Measurements from ENCODE around the gene MBOAT1. TPM values are rescaled to one million over a fixed set of nuclear protein-coding genes. Genes with fewer than 3 reads are reported as not detected.

MBOAT1 gene
- total RNA-seq, 2 donors from 2014 or later, result 11.8 to 13.8 TPM

DNA sequence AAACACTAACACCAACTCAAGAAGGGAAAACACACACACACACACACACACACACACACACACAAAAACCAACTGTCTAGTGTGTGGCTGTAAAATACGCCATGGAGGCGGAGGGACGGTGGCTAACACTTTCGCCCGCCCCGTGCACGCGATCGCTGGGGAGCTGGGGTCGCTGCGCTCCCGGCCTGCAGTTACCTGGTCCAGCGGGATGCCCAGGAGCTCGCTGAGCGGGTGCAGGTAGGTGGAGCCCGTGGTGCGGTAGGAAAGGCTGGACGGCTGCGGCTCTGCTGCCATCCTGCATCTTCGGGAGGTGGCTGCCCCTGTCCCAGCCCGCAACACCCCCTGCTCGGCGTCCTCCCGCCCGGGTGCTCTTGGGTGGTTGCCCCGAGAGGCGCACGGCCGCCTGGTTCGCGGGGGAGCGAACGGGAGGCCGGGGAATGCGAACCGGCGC, 303 bp downstream of the MBOAT1 start:
- ATAC-seq (peak; percentile 28 to 34), DNase-seq (ENCODE audit: low spot score in 2 of 2) (no peak)
- peak overlapping the region; percentile 86 to 88 for H3K27ac Mint-ChIP-seq
- H3K9me3 Mint-ChIP-seq, result no peaks in the 10 kb centered on the region
- peaks cover 0 to 6% of the 10 kb centered on the region in 2 donors for H3K36me3 Mint-ChIP-seq

DNA sequence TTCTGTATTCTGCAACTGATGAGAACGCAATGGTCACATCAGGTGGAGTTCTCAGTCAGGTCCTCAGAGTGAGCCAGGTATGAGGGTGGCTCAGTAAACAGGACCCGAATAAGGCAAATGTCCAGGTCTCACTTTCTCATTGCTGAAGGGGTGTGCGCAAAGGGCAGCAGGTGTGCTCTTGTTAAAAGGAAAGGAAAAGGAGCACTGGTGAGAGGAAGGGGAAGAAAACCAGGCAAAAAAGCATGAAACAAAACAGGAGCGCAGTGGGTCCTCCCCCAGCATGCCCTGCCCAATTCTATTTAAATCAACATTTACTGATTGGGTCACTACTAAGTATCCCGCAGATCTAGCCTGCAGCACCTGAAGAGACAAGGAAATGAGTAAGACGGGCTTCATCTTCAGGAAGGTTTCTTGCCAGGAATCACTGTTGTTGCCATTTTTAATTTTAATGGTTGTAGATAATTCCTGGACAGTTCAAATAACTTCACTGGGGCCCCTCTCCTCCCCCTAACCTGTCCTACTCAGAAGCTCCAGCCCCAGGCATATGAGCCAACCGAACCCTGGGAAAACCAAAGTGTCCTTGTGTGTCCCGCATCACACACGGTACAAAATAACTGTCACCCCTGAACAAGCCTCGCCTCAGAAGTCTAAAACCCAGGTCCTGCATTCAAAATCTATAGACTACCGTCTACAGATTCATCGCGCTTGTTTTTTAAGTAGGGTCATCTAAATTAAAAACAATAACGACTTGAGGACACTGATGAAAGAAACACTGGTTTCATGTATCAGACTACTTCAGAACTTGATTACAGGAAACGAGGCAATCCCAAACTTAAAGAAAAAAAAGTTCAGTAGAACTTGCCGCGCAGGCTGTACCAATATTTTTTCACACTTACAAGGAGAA, 980 bp downstream of the MBOAT1 start:
- H3K27ac Mint-ChIP-seq, result peak overlapping the region; percentile 86 to 88
- H3K9me3 Mint-ChIP-seq, result no peaks in the 10 kb centered on the region
- peaks cover 0 to 6% of the 10 kb centered on the region in 2 donors for H3K36me3 Mint-ChIP-seq
- DNase-seq (ENCODE audit: low spot score in 2 of 2), result no peak
- peak in 1 of 2 donors; percentile 18 for ATAC-seq

DNA sequence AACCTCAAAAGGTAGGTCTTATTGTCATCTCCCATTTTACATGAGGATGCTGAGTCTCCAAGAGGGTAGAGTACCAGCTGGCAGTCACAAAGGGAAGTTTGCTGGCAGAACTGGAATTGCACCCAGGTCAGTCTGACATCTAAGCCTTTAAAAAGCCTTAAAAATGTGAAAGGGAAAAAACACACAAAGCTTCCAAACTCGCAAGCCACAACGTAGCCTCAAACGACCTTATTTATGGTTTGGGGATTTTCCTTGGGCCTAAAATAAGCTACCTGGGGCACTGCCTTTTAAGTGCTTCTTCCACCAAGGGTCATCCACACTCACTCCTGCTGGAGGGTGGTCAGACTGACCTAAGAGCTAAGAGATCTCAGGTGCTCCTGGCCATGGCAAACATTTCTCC, 2.1 kb downstream of the MBOAT1 start:
- H3K27ac Mint-ChIP-seq, result no peak overlapping the region
- no peaks in the 10 kb centered on the region for H3K9me3 Mint-ChIP-seq
- no peak for DNase-seq (ENCODE audit: low spot score in 2 of 2)
- no peak for ATAC-seq
- peaks cover 2 to 6% of the 10 kb centered on the region in 2 donors for H3K36me3 Mint-ChIP-seq

- no peak for ATAC-seq
These were observed 3.4 kb downstream of the MBOAT1 start for GRCh38 chr6:20208687-20209378.

DNA sequence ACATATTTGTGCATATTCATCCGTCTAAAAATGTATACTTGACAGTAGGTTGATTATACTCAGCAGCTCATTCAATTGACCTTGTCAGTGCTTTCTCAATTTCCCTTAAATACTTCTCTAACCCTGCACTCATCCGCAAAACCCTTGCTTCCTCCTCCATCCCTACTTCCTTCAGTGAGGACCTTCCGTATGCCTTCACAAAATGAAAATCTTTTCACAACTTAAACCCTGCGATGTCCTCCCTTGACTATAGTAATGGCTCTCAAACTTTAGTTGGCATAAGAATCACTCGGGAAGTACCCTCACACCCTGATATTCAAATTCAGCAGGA, 5.2 kb downstream of the MBOAT1 start:
- H3K36me3 Mint-ChIP-seq, result peaks cover 6 to 7% of the 10 kb centered on the region in 2 donors
- H3K27ac Mint-ChIP-seq, result peak overlapping the region; percentile 76 to 80
- no peaks in the 10 kb centered on the region for H3K9me3 Mint-ChIP-seq
- no peak for ATAC-seq
- DNase-seq (ENCODE audit: low spot score in 2 of 2), result no peak

More at GRCh38 chr6:20208687-20209378, 3.4 kb downstream of the MBOAT1 start:
- Mint-ChIP-seq H3K27ac (no peak overlapping the region), H3K9me3 (no peaks in the 10 kb centered on the region), H3K36me3 (peaks cover 6 to 7% of the 10 kb centered on the region in 2 donors)
- no peak for DNase-seq (ENCODE audit: low spot score in 2 of 2)

GRCh38 chr6:20205722-20206161, 6.5 kb downstream of the MBOAT1 start:
- Mint-ChIP-seq H3K9me3 (no peaks in the 10 kb centered on the region), H3K36me3 (peaks cover 0 to 9% of the 10 kb centered on the region in 2 donors), H3K27ac (peak overlapping the region; percentile 80 to 90)
- no peak for DNase-seq (ENCODE audit: low spot score in 2 of 2)
- no peak for ATAC-seq

- Mint-ChIP-seq H3K27ac (peak overlapping the region in 1 of 2 donors; percentile 21), H3K9me3 (no peaks in the 10 kb centered on the region)
- ATAC-seq, result no peak
These were observed 7.8 kb downstream of the MBOAT1 start for GRCh38 chr6:20204512-20204894.

DNA sequence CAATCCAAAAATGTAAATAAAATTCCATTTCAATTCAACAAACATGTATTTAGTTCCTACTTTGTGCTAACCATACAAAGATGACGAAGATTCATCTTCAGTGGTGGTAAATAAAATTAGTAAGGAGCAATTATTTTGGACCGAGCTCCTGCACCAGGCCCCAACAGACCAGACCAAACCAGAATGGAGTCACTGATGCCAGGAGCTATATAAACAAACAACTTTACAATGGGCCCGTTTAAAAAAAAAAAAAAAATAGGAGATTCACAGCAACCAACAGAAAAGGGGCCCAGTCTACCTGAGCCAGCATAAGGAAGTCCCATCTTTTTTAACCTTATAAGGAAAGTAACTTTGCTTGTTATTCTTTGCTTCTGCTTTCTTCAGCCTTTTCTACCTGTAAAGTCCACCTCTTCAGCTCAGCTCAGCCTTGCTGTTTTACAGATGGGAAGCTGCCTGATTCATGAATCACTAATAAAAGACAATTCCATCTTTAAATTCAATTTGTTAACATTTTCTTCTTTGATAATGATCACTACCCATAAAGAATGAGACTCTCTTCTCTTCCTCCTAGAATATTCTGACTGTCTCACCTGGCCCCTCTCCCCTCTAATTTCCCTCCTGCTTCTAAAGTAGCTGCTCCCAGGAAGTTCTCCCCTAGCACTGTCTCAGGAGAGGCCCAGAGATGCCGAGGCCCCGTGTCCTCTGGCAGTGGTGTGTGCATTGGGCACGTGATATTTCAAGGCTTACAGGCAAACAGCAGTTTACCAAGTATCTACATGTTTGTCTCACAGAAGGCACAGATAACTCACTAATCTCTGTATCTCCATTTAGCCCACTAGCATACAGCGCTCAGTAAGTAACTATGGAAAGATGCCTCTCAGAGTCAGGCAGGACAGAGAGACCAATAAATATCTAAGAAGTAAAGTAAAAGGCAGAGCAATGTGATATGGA, 8.4 kb downstream of the MBOAT1 start:
- ATAC-seq (no peak), DNase-seq (ENCODE audit: low spot score in 2 of 2) (no peak)
- Mint-ChIP-seq H3K27ac (peak overlapping the region; percentile 21 to 32), H3K9me3 (no peaks in the 10 kb centered on the region), H3K36me3 (peaks cover 0 to 13% of the 10 kb centered on the region in 2 donors)

More at GRCh38 chr6:20204512-20204894, 7.8 kb downstream of the MBOAT1 start:
- DNase-seq (ENCODE audit: low spot score in 2 of 2), result no peak
- H3K36me3 Mint-ChIP-seq, result peaks cover 0 to 13% of the 10 kb centered on the region in 2 donors

DNA sequence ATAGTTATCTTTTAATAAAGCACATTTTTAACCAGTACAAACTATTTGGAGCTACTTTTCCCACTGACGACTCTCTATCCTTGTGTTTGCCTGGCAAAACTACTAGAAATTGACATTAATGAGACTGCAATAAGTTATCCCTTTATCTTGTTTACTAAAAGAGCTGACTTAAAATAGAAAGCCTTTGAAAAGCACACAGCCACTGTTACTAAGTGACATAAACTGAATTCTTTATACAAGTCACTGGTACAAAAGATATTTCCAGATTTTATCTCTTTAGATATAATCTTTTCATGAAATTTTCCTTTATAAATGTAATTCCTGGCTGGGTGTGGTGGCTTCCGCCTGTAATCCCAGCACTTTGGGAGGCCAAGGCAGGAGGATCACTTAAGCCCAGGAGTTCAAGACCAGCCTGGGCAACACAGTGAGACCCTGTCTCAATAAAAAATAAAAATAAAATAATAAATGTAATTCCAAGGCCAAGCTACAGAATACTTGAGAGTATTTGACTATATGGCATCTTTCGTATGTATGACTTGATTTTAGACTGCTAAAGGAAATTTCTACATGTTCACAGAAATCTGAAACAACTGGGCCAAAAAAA, 9.5 kb downstream of the MBOAT1 start:
- Mint-ChIP-seq H3K9me3 (no peaks in the 10 kb centered on the region), H3K27ac (no peak overlapping the region), H3K36me3 (peaks cover 0 to 13% of the 10 kb centered on the region in 2 donors)
- DNase-seq (ENCODE audit: low spot score in 2 of 2), result no peak
- no peak for ATAC-seq

GRCh38 chr6:20202324-20202658, 10.0 kb downstream of the MBOAT1 start:
- ATAC-seq (peak in 1 of 2 donors; percentile 45), DNase-seq (ENCODE audit: low spot score in 2 of 2) (no peak)
- H3K9me3 Mint-ChIP-seq, result no peaks in the 10 kb centered on the region
- H3K27ac Mint-ChIP-seq, result peak overlapping the region in 1 of 2 donors; percentile 19
- H3K36me3 Mint-ChIP-seq, result peaks cover 0 to 13% of the 10 kb centered on the region in 2 donors

GRCh38 chr6:20200761-20201630, 11.3 kb downstream of the MBOAT1 start:
- Mint-ChIP-seq H3K36me3 (peaks cover 0 to 13% of the 10 kb centered on the region in 2 donors), H3K9me3 (no peaks in the 10 kb centered on the region), H3K27ac (peak overlapping the region in 1 of 2 donors; percentile 41)
- no peak for ATAC-seq
- no peak for DNase-seq (ENCODE audit: low spot score in 2 of 2)

DNA sequence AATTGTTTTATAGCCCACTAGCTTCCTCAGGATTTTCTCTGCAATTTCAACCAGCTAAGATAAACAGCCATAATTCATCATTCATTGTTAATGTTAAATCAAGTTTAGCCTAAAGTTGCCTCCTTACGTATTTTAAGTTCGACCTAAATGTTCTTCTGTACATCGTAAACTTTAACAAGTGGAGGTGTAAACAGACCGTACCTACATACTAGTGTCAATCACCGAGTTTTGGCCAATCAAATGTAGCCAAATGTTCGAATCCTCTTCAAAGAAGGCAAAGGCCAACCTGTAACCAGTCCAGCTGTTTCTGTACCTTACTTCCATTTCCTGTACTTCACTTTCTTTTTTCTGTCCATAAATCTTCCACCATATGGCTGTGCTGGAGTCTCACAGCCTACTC, 13.5 kb downstream of the MBOAT1 start:
- peaks cover 0 to 6% of the 10 kb centered on the region in 2 donors for H3K36me3 Mint-ChIP-seq
- no peak overlapping the region for H3K27ac Mint-ChIP-seq
- no peak for ATAC-seq
- no peaks in the 10 kb centered on the region for H3K9me3 Mint-ChIP-seq
- no peak for DNase-seq (ENCODE audit: low spot score in 2 of 2)

DNA sequence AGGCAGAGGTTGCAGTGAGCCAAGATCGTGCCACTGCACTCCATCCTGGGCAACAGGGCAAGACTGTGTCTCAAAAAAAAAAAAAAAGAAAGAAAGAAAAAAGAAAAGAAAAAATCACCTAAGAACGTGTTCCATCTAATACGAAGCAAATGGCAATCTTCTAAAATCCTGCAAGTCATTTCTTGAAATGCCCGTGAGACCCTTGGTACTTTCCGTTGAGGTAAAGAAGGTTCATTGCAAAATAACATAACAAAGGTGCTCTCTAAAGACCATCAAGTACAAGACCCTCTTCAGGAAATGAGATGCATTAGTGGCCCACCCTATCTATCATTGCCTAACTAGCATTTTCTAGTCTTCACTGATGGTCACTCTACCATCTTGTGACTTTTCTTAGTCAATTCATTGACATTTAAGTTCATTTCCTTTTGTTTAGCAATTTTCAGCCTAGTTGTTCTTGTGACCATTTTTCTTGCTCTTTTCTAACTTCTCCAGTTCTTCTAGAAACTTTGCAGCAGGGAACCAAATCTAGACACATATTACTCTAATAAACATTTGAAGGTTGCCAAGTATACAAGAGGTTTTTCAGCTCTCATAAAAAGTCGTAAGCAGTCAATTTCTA, 14.0 kb downstream of the MBOAT1 start:
- Mint-ChIP-seq H3K36me3 (peaks cover 0 to 6% of the 10 kb centered on the region in 2 donors), H3K27ac (no peak overlapping the region), H3K9me3 (no peaks in the 10 kb centered on the region)
- no peak for DNase-seq (ENCODE audit: low spot score in 2 of 2)
- no peak for ATAC-seq

GRCh38 chr6:20197251-20197650, 15.0 kb downstream of the MBOAT1 start:
- Mint-ChIP-seq H3K36me3 (peaks cover 0 to 6% of the 10 kb centered on the region in 2 donors), H3K9me3 (no peaks in the 10 kb centered on the region), H3K27ac (no peak overlapping the region)
- DNase-seq (ENCODE audit: low spot score in 2 of 2), result no peak
- ATAC-seq, result no peak

DNA sequence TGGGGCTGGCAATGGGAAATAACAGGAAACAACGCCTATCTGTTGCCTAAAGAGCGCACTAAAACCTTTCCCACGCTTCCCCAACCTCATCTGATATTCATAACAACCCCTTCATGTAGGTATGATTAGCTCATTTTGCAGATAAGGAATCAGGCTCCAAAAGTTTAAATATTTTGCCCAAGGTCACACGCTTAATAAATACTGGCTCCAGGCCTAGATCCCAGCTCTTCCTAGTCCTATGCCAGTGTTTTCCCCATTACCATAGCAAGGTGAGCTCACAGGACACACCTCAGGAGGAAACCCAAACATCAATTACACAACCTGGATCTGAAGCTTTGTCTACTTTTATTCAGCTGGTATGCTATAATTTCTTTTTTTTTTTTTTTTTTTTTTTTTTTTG, 19.6 kb downstream of the MBOAT1 start:
- ATAC-seq, result no peak
- DNase-seq (ENCODE audit: low spot score in 2 of 2), result no peak
- Mint-ChIP-seq H3K9me3 (no peaks in the 10 kb centered on the region), H3K36me3 (no peaks in the 10 kb centered on the region), H3K27ac (no peak overlapping the region)

Measured in activated naive CD4-positive, alpha-beta T cell treated with anti-CD3 and anti-CD28 coated beads, Interleukin-2, amount 50 U/mL, for 72 hours (primary cell).